Panc1 (cell line): Measurements from ENCODE around the gene GDE1.

Experiments used
- CTCF ChIP-seq: fragments of 450-650 bp; IDR thresholded peaks from 2 replicates; pipeline ENCODE4 v1.5.1; 2017; ENCODE audit warnings: mild to moderate bottlenecking
- POLR2AphosphoS5 ChIP-seq: IDR thresholded peaks from 2 replicates; pipeline ENCODE4 v1.6.1; 2012; ENCODE audit warnings: mild to moderate bottlenecking, low read depth, low read length, moderate library complexity
- SIN3A ChIP-seq: IDR thresholded peaks from 2 replicates; pipeline ENCODE4 v1.6.1; 2012; ENCODE audit warnings: low read depth, mild to moderate bottlenecking, low read length, moderate library complexity, borderline replicate concordance; ENCODE audit not compliant: insufficient read depth
- TCF7L2 ChIP-seq: IDR thresholded peaks from 2 replicates; pipeline ENCODE4 v1.6.1; 2011; ENCODE audit warnings: mild to moderate bottlenecking, low read depth, low read length, inconsistent platforms
- TF ChIP-seq, protein P1 (sequence below), 2 experiments: IDR thresholded peaks; 2 replicates each; pipeline ENCODE4 v1.6.1; 2011 to 2012; ENCODE audit warnings: low read depth in 2 of 2, control low read depth in 1 of 2, low read length in 1 of 2, mild to moderate bottlenecking in 1 of 2, moderate library complexity in 1 of 2; ENCODE audit not compliant: insufficient read depth in 1 of 2

- TF ChIP-seq CTCF (no peak), POLR2AphosphoS5 (no peak), TCF7L2 (no peak), SIN3A (no peak)
- TF ChIP-seq, protein P1, sequence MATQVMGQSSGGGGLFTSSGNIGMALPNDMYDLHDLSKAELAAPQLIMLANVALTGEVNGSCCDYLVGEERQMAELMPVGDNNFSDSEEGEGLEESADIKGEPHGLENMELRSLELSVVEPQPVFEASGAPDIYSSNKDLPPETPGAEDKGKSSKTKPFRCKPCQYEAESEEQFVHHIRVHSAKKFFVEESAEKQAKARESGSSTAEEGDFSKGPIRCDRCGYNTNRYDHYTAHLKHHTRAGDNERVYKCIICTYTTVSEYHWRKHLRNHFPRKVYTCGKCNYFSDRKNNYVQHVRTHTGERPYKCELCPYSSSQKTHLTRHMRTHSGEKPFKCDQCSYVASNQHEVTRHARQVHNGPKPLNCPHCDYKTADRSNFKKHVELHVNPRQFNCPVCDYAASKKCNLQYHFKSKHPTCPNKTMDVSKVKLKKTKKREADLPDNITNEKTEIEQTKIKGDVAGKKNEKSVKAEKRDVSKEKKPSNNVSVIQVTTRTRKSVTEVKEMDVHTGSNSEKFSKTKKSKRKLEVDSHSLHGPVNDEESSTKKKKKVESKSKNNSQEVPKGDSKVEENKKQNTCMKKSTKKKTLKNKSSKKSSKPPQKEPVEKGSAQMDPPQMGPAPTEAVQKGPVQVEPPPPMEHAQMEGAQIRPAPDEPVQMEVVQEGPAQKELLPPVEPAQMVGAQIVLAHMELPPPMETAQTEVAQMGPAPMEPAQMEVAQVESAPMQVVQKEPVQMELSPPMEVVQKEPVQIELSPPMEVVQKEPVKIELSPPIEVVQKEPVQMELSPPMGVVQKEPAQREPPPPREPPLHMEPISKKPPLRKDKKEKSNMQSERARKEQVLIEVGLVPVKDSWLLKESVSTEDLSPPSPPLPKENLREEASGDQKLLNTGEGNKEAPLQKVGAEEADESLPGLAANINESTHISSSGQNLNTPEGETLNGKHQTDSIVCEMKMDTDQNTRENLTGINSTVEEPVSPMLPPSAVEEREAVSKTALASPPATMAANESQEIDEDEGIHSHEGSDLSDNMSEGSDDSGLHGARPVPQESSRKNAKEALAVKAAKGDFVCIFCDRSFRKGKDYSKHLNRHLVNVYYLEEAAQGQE (IDR thresholded peaks at IDR 0.05; ENCODE audit: insufficient read depth in 1 of 2, low read depth in 2 of 2, low read length in 1 of 2) = no peak
These were observed 1.3 kb upstream of the GDE1 start for GRCh38 chr16:19523184-19523558.
